PC-9 (cell line): ENCODE results near the gene UBE2D4. TPM values are rescaled to one million over a fixed set of nuclear protein-coding genes. Genes with fewer than 3 reads are reported as not detected.

Experiments
- BruUV-seq: library from RNA; stranded (reverse); fragments of 400-500 nt; replicated peaks from 2 replicates; lab custom pipeline; 2021; lab: Mats Ljungman, UMichigan
- CTCF ChIA-PET: fragments of 300-600 bp; sonication (Branson Sonifier 250); formaldehyde crosslinking; loops from one replicate; lab custom pipeline; 2022; ENCODE audit warnings: antibody characterized with exemption; lab: Charles Lee
- POLR2A ChIA-PET: fragments of 300-600 bp; sonication (Branson Sonifier 250); formaldehyde crosslinking; loops from one replicate; lab custom pipeline; 2022; ENCODE audit warnings: antibody characterized with exemption; ENCODE audit not compliant: unreplicated experiment; lab: Charles Lee
- DNase-seq, 2 experiments: peaks; one replicate each; pipeline versions ENCODE4 v3.0.0 to v3.0.0-alpha.2; 2015 to 2022; ENCODE audit warnings: mixed read lengths in 1 of 2
- H2AFZ ChIP-seq: fragments of 200-600 bp; sonication (generic); 2 replicates; pipeline ENCODE4 v1.8.1; 2017; ENCODE audit warnings: antibody characterized with exemption
- H3F3A ChIP-seq: fragments of 200-600 bp; sonication (generic); 2 replicates; pipeline ENCODE4 v1.8.1; 2017; ENCODE audit warnings: antibody characterized with exemption, mild to moderate bottlenecking, low read depth; ENCODE audit not compliant: insufficient read depth
- H3K27ac ChIP-seq: fragments of 200-600 bp; sonication (generic); 2 replicates; pipeline ENCODE4 v1.6.1; 2016; ENCODE audit warnings: mixed run types
- H3K27me3 ChIP-seq: fragments of 200-600 bp; sonication (generic); 2 replicates; pipeline ENCODE4 v1.6.1; 2016; ENCODE audit warnings: low read depth, mixed run types; ENCODE audit not compliant: insufficient read depth
- H3K36me3 ChIP-seq: fragments of 200-600 bp; sonication (generic); 2 replicates; pipeline ENCODE4 v1.6.1; 2016; ENCODE audit warnings: low read depth, mixed run types
- H3K4me1 ChIP-seq: fragments of 200-600 bp; sonication (generic); replicated peaks from 2 replicates; pipeline ENCODE4 v1.6.1; 2016; ENCODE audit warnings: mixed run types; ENCODE audit not compliant: insufficient read depth
- H3K4me2 ChIP-seq: fragments of 200-600 bp; sonication (generic); 2 replicates; pipeline ENCODE4 v1.6.1; 2017; ENCODE audit warnings: mixed run types
- H3K4me3 ChIP-seq: fragments of 200-600 bp; sonication (generic); 2 replicates; pipeline ENCODE4 v1.6.1; 2016; ENCODE audit warnings: mixed run types
- H3K79me2 ChIP-seq: fragments of 200-600 bp; sonication (generic); 2 replicates; pipeline ENCODE4 v1.6.1; 2017; ENCODE audit warnings: low read depth, mixed run types
- H3K9me2 ChIP-seq: fragments of 200-600 bp; sonication (generic); 2 replicates; pipeline ENCODE4 v1.8.1; 2017; ENCODE audit warnings: mild to moderate bottlenecking; ENCODE audit not compliant: insufficient read depth
- H3K9me3 ChIP-seq: fragments of 200-600 bp; sonication (generic); 2 replicates; pipeline ENCODE4 v1.8.1; 2016; ENCODE audit warnings: low read depth; ENCODE audit not compliant: insufficient read depth
- H4K20me1 ChIP-seq: fragments of 200-600 bp; sonication (generic); 2 replicates; pipeline ENCODE4 v1.8.1; 2017; ENCODE audit not compliant: insufficient read depth
- CTCF ChIP-seq: fragments of 200-600 bp; sonication (generic); conservative IDR thresholded peaks from 2 replicates; pipeline ENCODE4 v1.6.1; 2017; ENCODE audit warnings: mixed run types, antibody characterized with exemption, mild to moderate bottlenecking, moderate library complexity
- EZH2 ChIP-seq: fragments of 200-600 bp; sonication (generic); IDR thresholded peaks from 2 replicates; pipeline ENCODE4 v1.8.0; 2017; ENCODE audit warnings: antibody characterized with exemption, low read depth
- intact Hi-C: fragments of 100-400 bp; cut with micrococcal nuclease; formaldehyde crosslinking; loops from one replicate; pipeline ENCODE4 v1.10.0; 2022; ENCODE audit not compliant: unreplicated experiment
- total RNA-seq: library from RNA; stranded (reverse); gene quantifications from 2 replicates; pipeline ENCODE4 v1.2.3, GENCODE V29; 2021

The UBE2D4 gene
- total RNA-seq, 1 experiment from 2014 or later, result 17.1 TPM

GRCh38 chr7:43942250-43942649, 16.0 kb downstream of the UBE2D4 start:
- ChIA-PET CTCF (interaction anchor here (0.6 kb wide), 1 partner anchor 979 kb away, joined by 9 read pairs; no protein-coding TSS in a partner anchor), POLR2A (interaction anchor here (0.7 kb wide), 1 partner anchor 15 kb away, joined by 5 read pairs; no protein-coding TSS in a partner anchor)
- H3K4me3 ChIP-seq, result no peak overlapping the region

GRCh38 chr7:43942997-43943396, 16.8 kb downstream of the UBE2D4 start:
- H3F3A ChIP-seq, result peaks cover 23% of the 10 kb centered on the region; the same call in 1 of the 2 replicates
- H3K36me3 ChIP-seq, result no peaks in the 10 kb centered on the region; the same call in 1 of the 2 replicates
- no peak overlapping the region for H3K4me3 ChIP-seq
- no TSS peak for BruUV-seq
- H3K27ac ChIP-seq, result no peak overlapping the region
- POLR2A ChIA-PET, result interaction anchor here (0.7 kb wide), 1 partner anchor 360 kb away, joined by 4 read pairs; no protein-coding TSS in a partner anchor
- H3K9me2 ChIP-seq, result no peaks in the 10 kb centered on the region
- H3K27me3 ChIP-seq, result no peaks in the 10 kb centered on the region
- no peak overlapping the region for H2AFZ ChIP-seq
- H3K4me2 ChIP-seq, result peak overlapping the region; percentile 28
- CTCF ChIA-PET, result interaction anchor here (0.7 kb wide), 1 partner anchor 38 kb away, joined by 3 read pairs; no protein-coding TSS in a partner anchor
- no peaks in the 10 kb centered on the region for H4K20me1 ChIP-seq
- TF ChIP-seq EZH2 (no peak), CTCF (peak; percentile 68)
- peaks cover 23% of the 10 kb centered on the region for H3K4me1 ChIP-seq
- peak in 1 of 2 experiments; percentile 50 for DNase-seq
- no peaks in the 10 kb centered on the region for H3K79me2 ChIP-seq
- intact Hi-C loops, result loop anchor here (5.0 kb wide), 3 partner anchors 51 to 361 kb away; partner anchors contain the start of gene STK17A
- no peaks in the 10 kb centered on the region for H3K9me3 ChIP-seq

More at GRCh38 chr7:43942250-43942649, 16.0 kb downstream of the UBE2D4 start:
- Histone ChIP-seq H3K36me3 (no peaks in the 10 kb centered on the region), H3K27me3 (no peaks in the 10 kb centered on the region), H2AFZ (no peak overlapping the region), H4K20me1 (no peaks in the 10 kb centered on the region), H3K9me2 (no peaks in the 10 kb centered on the region), H3K27ac (no peak overlapping the region), H3K9me3 (no peaks in the 10 kb centered on the region), H3K79me2 (no peaks in the 10 kb centered on the region), H3K4me2 (no peak overlapping the region), H3K4me1 (peaks cover 23% of the 10 kb centered on the region), H3F3A (peaks cover 20% of the 10 kb centered on the region; the same call in 1 of the 2 replicates)
- BruUV-seq, result no TSS peak
- intact Hi-C loops, result loop anchor here (5.0 kb wide), 3 partner anchors 50 to 360 kb away; partner anchors contain the start of gene STK17A
- no peak for TF ChIP-seq EZH2
- TF ChIP-seq CTCF, result no peak
- DNase-seq, result no peak

GRCh38 chr7:43943417-43944187, 17.4 kb downstream of the UBE2D4 start:
- Histone ChIP-seq H3K4me1 (peaks cover 23% of the 10 kb centered on the region), H3K9me2 (no peaks in the 10 kb centered on the region), H3K36me3 (no peaks in the 10 kb centered on the region; the same call in 1 of the 2 replicates), H2AFZ (no peak overlapping the region), H4K20me1 (no peaks in the 10 kb centered on the region), H3K27ac (no peak overlapping the region), H3K27me3 (no peaks in the 10 kb centered on the region), H3K79me2 (no peaks in the 10 kb centered on the region), H3K4me3 (no peak overlapping the region), H3F3A (peaks cover 24% of the 10 kb centered on the region; the same call in 1 of the 2 replicates), H3K4me2 (peak overlapping the region; percentile 28), H3K9me3 (no peaks in the 10 kb centered on the region)
- intact Hi-C loops, result loop anchor here (5.0 kb wide), 3 partner anchors 51 to 361 kb away; partner anchors contain the start of gene STK17A
- ChIA-PET CTCF (interaction anchor here (0.5 to 0.7 kb wide), 2 partner anchors 38 to 222 kb away, joined by 3 to 11 read pairs; no protein-coding TSS in a partner anchor), POLR2A (interaction anchor here (0.7 to 0.8 kb wide), 2 partner anchors 296 to 360 kb away, joined by 4 read pairs; no protein-coding TSS in a partner anchor)
- DNase-seq, result peak; percentile 55 to 86
- no peak for TF ChIP-seq CTCF
- TF ChIP-seq EZH2, result no peak
- BruUV-seq, result no TSS peak
